ENCODE measurements around the gene ELP2.

Gene ELP2

DNA sequence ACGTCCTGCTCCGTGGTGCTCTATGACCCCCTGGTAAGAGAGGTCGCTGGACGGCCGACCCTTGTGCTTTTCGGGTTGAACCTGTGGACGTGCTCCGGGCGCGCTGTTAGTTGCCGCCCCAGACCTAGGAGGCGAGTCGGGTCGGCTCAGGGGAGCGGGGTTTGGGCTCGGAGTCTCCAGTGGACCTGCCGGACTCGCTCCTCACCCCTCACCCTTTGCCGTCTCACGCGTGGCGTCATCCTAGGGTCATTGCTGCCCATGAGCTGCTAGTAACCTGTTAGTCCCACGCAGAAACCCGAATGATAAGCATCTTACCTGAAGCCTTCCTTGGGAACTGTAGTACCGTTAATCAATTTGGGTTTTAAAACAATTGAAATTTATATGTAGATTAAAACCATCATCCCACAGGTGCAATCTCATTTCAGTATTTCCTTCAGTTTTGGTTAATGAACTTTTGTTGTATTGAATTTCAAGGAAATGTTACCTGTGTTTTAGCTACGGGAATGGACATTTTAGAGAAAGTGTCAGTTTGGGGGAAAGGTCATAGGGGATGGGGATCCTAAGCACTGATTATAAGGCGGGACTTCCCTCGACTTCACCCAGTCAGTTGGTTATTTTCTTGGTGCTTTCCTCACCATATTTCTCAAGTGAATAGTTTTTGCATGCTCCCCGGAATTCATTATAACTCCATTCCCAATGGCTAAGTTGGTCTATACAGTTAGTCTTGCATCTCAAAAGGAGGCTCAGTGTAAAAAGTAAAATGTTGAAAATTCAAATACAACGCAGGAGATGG lies 536 bp downstream of the ELP2 start (continued):
- TF ChIP-seq, protein P1, sequence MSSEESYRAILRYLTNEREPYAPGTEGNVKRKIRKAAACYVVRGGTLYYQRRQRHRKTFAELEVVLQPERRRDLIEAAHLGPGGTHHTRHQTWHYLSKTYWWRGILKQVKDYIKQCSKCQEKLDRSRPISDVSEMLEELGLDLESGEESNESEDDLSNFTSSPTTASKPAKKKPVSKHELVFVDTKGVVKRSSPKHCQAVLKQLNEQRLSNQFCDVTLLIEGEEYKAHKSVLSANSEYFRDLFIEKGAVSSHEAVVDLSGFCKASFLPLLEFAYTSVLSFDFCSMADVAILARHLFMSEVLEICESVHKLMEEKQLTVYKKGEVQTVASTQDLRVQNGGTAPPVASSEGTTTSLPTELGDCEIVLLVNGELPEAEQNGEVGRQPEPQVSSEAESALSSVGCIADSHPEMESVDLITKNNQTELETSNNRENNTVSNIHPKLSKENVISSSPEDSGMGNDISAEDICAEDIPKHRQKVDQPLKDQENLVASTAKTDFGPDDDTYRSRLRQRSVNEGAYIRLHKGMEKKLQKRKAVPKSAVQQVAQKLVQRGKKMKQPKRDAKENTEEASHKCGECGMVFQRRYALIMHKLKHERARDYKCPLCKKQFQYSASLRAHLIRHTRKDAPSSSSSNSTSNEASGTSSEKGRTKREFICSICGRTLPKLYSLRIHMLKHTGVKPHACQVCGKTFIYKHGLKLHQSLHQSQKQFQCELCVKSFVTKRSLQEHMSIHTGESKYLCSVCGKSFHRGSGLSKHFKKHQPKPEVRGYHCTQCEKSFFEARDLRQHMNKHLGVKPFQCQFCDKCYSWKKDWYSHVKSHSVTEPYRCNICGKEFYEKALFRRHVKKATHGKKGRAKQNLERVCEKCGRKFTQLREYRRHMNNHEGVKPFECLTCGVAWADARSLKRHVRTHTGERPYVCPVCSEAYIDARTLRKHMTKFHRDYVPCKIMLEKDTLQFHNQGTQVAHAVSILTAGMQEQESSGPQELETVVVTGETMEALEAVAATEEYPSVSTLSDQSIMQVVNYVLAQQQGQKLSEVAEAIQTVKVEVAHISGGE (tag by site-specific recombination; conservative IDR thresholded peaks at IDR 0.05; ENCODE audit: low read depth) = peak; percentile 28; the same call in 1 of the 2 replicates
- no peak for TF ChIP-seq SP7 (tag by site-specific recombination; IDR thresholded peaks at IDR 0.05)
- TF ChIP-seq, protein P2, sequence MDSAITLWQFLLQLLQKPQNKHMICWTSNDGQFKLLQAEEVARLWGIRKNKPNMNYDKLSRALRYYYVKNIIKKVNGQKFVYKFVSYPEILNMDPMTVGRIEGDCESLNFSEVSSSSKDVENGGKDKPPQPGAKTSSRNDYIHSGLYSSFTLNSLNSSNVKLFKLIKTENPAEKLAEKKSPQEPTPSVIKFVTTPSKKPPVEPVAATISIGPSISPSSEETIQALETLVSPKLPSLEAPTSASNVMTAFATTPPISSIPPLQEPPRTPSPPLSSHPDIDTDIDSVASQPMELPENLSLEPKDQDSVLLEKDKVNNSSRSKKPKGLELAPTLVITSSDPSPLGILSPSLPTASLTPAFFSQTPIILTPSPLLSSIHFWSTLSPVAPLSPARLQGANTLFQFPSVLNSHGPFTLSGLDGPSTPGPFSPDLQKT (IDR thresholded peaks at IDR 0.05; ENCODE audit: borderline replicate concordance, low read depth, low read length) = 0 out of 2 replicates have a peak, but pooled peaks have one; percentile 3

DNA sequence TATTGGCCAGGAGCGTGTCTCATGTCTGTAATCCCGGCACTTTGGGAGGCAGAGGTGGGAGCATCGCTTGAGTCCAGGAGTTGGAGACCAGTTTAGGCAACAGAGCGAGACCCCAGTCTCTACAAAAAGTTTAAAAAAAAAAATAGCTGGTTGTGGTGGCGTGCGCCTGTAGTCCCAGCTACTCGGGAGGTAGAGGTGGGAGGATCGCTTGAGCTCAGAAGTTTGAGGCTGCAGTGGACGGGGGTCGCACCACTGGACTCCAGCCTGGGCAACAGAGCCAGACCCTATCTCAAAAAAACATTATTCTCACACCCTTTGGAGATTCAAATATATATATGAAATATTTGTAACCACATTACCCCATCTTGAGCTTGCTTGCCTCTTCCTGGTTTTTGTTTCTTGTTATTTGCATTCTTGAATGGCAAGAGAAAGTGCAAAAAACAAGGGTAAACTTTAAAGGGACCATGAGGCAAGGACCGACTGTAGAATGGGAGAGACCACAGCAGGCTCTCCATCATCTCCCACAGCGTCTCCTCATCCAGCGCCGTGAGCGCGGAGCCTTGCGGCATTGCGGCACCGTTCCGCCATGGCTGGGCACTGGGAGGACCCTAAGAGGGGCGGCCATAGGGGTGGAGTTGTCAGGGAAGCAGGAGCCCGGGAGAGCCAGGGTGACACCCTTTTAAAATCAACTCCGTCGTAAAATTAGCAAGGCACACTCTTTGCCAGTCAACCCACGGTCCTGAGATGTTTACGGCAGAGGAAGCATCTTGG lies 1.4 kb downstream of the ELP2 start:
- no peak for TF ChIP-seq ZNF664 (tag by site-specific recombination; IDR thresholded peaks at IDR 0.05)
- no peak for TF ChIP-seq ZNF248 (tag by site-specific recombination; IDR thresholded peaks at IDR 0.05)
- TF ChIP-seq, protein P3, sequence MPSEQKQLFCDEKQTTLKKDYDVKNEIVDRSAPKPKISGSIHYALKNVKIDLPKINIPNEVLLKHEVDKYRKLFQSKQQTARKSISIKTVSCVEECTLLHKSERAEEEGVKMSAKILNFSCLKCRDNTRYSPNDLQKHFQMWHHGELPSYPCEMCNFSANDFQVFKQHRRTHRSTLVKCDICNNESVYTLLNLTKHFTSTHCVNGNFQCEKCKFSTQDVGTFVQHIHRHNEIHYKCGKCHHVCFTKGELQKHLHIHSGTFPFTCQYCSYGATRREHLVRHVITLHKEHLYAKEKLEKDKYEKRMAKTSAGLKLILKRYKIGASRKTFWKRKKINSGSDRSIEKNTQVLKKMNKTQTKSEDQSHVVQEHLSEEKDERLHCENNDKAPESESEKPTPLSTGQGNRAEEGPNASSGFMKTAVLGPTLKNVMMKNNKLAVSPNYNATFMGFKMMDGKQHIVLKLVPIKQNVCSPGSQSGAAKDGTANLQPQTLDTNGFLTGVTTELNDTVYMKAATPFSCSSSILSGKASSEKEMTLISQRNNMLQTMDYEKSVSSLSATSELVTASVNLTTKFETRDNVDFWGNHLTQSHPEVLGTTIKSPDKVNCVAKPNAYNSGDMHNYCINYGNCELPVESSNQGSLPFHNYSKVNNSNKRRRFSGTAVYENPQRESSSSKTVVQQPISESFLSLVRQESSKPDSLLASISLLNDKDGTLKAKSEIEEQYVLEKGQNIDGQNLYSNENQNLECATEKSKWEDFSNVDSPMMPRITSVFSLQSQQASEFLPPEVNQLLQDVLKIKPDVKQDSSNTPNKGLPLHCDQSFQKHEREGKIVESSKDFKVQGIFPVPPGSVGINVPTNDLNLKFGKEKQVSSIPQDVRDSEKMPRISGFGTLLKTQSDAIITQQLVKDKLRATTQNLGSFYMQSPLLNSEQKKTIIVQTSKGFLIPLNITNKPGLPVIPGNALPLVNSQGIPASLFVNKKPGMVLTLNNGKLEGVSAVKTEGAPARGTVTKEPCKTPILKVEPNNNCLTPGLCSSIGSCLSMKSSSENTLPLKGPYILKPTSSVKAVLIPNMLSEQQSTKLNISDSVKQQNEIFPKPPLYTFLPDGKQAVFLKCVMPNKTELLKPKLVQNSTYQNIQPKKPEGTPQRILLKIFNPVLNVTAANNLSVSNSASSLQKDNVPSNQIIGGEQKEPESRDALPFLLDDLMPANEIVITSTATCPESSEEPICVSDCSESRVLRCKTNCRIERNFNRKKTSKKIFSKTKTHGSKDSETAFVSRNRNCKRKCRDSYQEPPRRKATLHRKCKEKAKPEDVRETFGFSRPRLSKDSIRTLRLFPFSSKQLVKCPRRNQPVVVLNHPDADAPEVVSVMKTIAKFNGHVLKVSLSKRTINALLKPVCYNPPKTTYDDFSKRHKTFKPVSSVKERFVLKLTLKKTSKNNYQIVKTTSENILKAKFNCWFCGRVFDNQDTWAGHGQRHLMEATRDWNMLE (tag by site-specific recombination; conservative IDR thresholded peaks at IDR 0.05; ENCODE audit: low read depth) = no peak
- 0 out of 2 replicates have a peak, but pooled peaks have one; percentile 43 for TF ChIP-seq ZNF121 (tag by site-specific recombination; IDR thresholded peaks at IDR 0.05)
- no peak for TF ChIP-seq EGR2 (tag by site-specific recombination; IDR thresholded peaks at IDR 0.05; ENCODE audit: low read depth)
- TF ChIP-seq ZNF677 (tag by site-specific recombination; IDR thresholded peaks at IDR 0.05) = no peak
- no peak for TF ChIP-seq MEIS1 (CRISPR knock-in tag; IDR thresholded peaks at IDR 0.05; ENCODE audit: borderline replicate concordance)
- no peak for TF ChIP-seq ZNF560 (tag by site-specific recombination; IDR thresholded peaks at IDR 0.05; ENCODE audit: borderline replicate concordance)
- TF ChIP-seq, protein P4, sequence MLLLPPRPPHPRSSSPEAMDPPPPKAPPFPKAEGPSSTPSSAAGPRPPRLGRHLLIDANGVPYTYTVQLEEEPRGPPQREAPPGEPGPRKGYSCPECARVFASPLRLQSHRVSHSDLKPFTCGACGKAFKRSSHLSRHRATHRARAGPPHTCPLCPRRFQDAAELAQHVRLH (tag by site-specific recombination; IDR thresholded peaks at IDR 0.05) = no peak
- CTCF ChIA-PET = interaction anchor here (0.6 to 3.4 kb wide), 10 partner anchors 31 to 1213 kb away, joined by 3 to 11 read pairs (median 3); no protein-coding TSS in a partner anchor
- Histone ChIP-seq H3K27ac (ENCODE audit: extremely low read depth, low read depth, low read length) (no peak overlapping the region), H3K36me3 (ENCODE audit: control insufficient read depth in 2 of 2, insufficient read depth in 1 of 2, low read length in 2 of 2) (peaks cover 4 to 16% of the 10 kb centered on the region in 2 experiments), H3K4me1 (ENCODE audit: control insufficient read depth, insufficient read depth, low read length) (no peaks in the 10 kb centered on the region; the same call in 1 of the 2 replicates), H3K9me3 (ENCODE audit: control insufficient read depth, insufficient read depth, low read depth, low read length) (no peaks in the 10 kb centered on the region), H3K4me3 (ENCODE audit: low read depth, low read length) (peak overlapping the region; percentile 62)
- POLR2A ChIA-PET = no interaction called here
